CD14-positive monocyte (primary cell): ENCODE results near the gene SYT2. TPM values are rescaled to one million over a fixed set of nuclear protein-coding genes. Genes with fewer than 3 reads are reported as not detected.
"Not testable (repeated sequence)": the region's sequence is repeated elsewhere in the genome, so short reads cannot be mapped to it uniquely, and the experiment has no call there.

Experiments used
- DNase-seq, 3 donors: peaks; one replicate each; pipeline ENCODE4 v3.0.0-alpha.2; 2011 to 2022
- H2AFZ ChIP-seq: 2 replicates; pipeline ENCODE4 v1.6.0; 2012; ENCODE audit warnings: mild to moderate bottlenecking, low read depth, low read length, inconsistent platforms; ENCODE audit not compliant: insufficient read depth, poor library complexity, severe bottlenecking
- H3K27ac ChIP-seq, 2 donors: 1 replicate in 1 of 2; 2 replicates in 1 of 2; pipeline ENCODE4 v1.5.1; 2012 to 2013; ENCODE audit warnings: low read length in 2 of 2, control low read depth in 1 of 2, inconsistent platforms in 1 of 2, low read depth in 1 of 2, mild to moderate bottlenecking in 1 of 2
- H3K27me3 ChIP-seq, 2 donors: one replicate each; pipeline versions ENCODE4 v1.6.0 to v1.6.1; 2011 to 2013; ENCODE audit warnings: low read length in 2 of 2; ENCODE audit not compliant: control insufficient read depth in 2 of 2, insufficient read depth in 2 of 2
- H3K36me3 ChIP-seq, 2 donors: replicated peaks in 1 of 2; 1 replicate in 1 of 2; 2 replicates in 1 of 2; pipeline versions ENCODE4 v1.5.1 to v1.6.1; 2012 to 2013; ENCODE audit warnings: low read length in 2 of 2, control low read depth in 1 of 2, inconsistent platforms in 1 of 2, mild to moderate bottlenecking in 1 of 2; ENCODE audit not compliant: insufficient read depth in 2 of 2, control insufficient read depth in 1 of 2
- H3K4me1 ChIP-seq, 2 donors: 1 replicate in 1 of 2; 2 replicates in 1 of 2; pipeline versions ENCODE4 v1.5.1 to v1.6.1; 2012 to 2013; ENCODE audit warnings: low read length in 2 of 2, control low read depth in 1 of 2, inconsistent platforms in 1 of 2, mild to moderate bottlenecking in 1 of 2, moderate library complexity in 1 of 2; ENCODE audit not compliant: insufficient read depth in 2 of 2, control insufficient read depth in 1 of 2
- H3K4me2 ChIP-seq: replicated peaks from 2 replicates; pipeline ENCODE3; 2012; ENCODE audit warnings: low read length, moderate library complexity, mild to moderate bottlenecking; ENCODE audit not compliant: poor library complexity, severe bottlenecking; ENCODE audit errors: extremely low read depth
- H3K4me3 ChIP-seq, 3 experiments: fragments of 200-600 bp in 1 of 3; sonication (generic) in 1 of 3; replicated peaks in 1 of 3; 1 replicate in 2 of 3; 2 replicates in 1 of 3; pipeline ENCODE4 v1.5.1; 2011 to 2013; ENCODE audit warnings: low read length in 3 of 3, mild to moderate bottlenecking in 3 of 3, control low read depth in 2 of 3, low read depth in 2 of 3, inconsistent platforms in 1 of 3, moderate library complexity in 1 of 3
- H3K79me2 ChIP-seq: 2 replicates; pipeline ENCODE4 v1.6.0; 2012; ENCODE audit warnings: mild to moderate bottlenecking, control low read depth, inconsistent platforms, low read length, moderate library complexity; ENCODE audit not compliant: insufficient read depth
- H3K9ac ChIP-seq: 2 replicates; pipeline ENCODE4 v1.6.0; 2017; ENCODE audit warnings: low read length, mild to moderate bottlenecking; ENCODE audit not compliant: insufficient read depth, poor library complexity, severe bottlenecking
- H3K9me3 ChIP-seq, 2 donors: replicated peaks in 1 of 2; 1 replicate in 1 of 2; 2 replicates in 1 of 2; pipeline versions ENCODE4 v1.5.1 to v1.6.1; 2012 to 2013; ENCODE audit warnings: low read length in 2 of 2, control low read depth in 1 of 2; ENCODE audit not compliant: control insufficient read depth in 1 of 2, insufficient read depth in 1 of 2
- H4K20me1 ChIP-seq: 2 replicates; pipeline ENCODE4 v1.6.0; 2012; ENCODE audit warnings: mild to moderate bottlenecking, low read length, control low read depth, moderate library complexity; ENCODE audit not compliant: insufficient read depth
- H3K27ac Mint-ChIP-seq, 7 donors: one replicate each; pipeline ENCODE4 v1.8.0; 2020; ENCODE audit warnings: mild to moderate bottlenecking in 7 of 7, mixed read lengths in 7 of 7, moderate library complexity in 6 of 7, inconsistent platforms in 2 of 7
- H3K27me3 Mint-ChIP-seq, 3 donors: one replicate each; pipeline ENCODE4 v1.8.0; 2021 to 2022; ENCODE audit warnings: low read depth in 3 of 3, mild to moderate bottlenecking in 3 of 3, mixed read lengths in 3 of 3, moderate library complexity in 3 of 3, inconsistent platforms in 1 of 3
- H3K36me3 Mint-ChIP-seq, 2 donors: one replicate each; pipeline ENCODE4 v1.8.0; 2020; ENCODE audit warnings: mixed read lengths in 2 of 2, inconsistent platforms in 1 of 2, mild to moderate bottlenecking in 1 of 2
- H3K4me1 Mint-ChIP-seq: one replicate; pipeline ENCODE4 v1.8.0; 2020; ENCODE audit warnings: mild to moderate bottlenecking, mixed read lengths
- H3K4me3 Mint-ChIP-seq, 2 donors: one replicate each; pipeline ENCODE4 v1.8.0; 2020; ENCODE audit warnings: mild to moderate bottlenecking in 2 of 2, mixed read lengths in 2 of 2, moderate library complexity in 1 of 2
- H3K9me3 Mint-ChIP-seq, 7 donors: one replicate each; pipeline ENCODE4 v1.8.0; 2020 to 2022; ENCODE audit warnings: mixed read lengths in 7 of 7, mild to moderate bottlenecking in 6 of 7, moderate library complexity in 6 of 7, inconsistent platforms in 2 of 7
- WGBS: methylation state at CpG from one replicate; pipeline ENCODE4 v1.1.5; 2013; ENCODE audit warnings: missing lambda C conversion rate; ENCODE audit not compliant: insufficient coverage; 5-methylcytosine and 5-hydroxymethylcytosine counted together
- intact Hi-C, 2 donors: fragments of 100-400 bp; cut with micrococcal nuclease; formaldehyde crosslinking; loops; one replicate each; pipeline versions ENCODE4 v1.15.0 to v1.15.1; 2023
- polyA plus RNA-seq, 3 donors: library from polyadenylated mRNA; depleted of rRNA in 1 of 3; unstranded in 2 of 3; stranded (reverse) in 1 of 3; fragments of 300-500 nt in 2 of 3; fragments of >200 nt in 1 of 3; fragmentation: Illumina TruSeq in 2 of 3; gene quantifications; 1 replicate in 2 of 3; 2 replicates in 1 of 3; pipeline ENCODE4 v1.2.3, GENCODE V29; 2012 to 2021
- TF ChIP-seq, protein P1 (sequence below): fragments of 200-600 bp; IDR thresholded peaks from one replicate; pipeline ENCODE4 v1.8.0; 2022; ENCODE audit warnings: antibody characterized with exemption, mild to moderate bottlenecking

Gene SYT2
- polyA plus RNA-seq, 3 donors, result not detected

DNA sequence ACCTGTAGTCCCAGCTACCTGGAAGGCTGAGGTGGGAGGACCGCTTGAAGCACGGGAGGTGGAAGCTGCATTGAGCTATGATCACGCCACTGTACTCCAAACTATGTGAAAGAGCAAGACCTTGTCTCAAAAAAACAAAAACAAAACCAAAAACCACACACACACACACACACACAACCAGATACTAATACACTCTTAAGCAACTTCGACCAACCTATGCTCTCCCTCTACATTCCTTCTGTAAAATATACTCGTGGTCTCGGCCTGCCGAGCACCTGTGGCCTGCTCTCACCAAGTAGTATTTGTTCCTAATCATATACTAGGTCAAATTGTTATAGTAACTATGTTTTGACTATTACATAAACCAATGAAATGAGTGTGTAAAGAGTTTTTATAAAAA lies 13.5 kb upstream of the SYT2 start:
- intact Hi-C loops, result no loop called here
- H3K27me3 ChIP-seq, result peaks cover 5 to 9% of the 10 kb centered on the region in 2 donors
- no peak overlapping the region for H3K27ac Mint-ChIP-seq

DNA sequence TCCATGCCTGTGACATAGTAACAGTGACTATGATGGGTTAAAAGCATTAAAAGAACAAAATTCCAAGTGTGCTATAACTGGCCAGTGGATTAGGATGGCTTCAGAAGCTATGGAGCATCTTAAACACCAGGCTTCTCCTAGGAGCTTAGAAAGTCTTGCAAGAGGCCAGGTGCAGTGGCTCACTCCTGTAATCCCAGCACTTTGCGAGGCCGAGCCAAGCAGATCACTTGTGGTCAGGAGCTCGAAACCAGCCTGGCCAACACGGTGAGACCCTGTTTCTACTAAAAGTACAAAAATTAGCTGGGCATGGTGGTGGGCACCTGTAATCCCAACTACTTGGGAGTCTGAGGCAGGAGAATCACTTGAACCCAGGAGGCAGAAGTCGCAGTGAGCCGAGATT lies 12.8 kb upstream of the SYT2 start:
- H3K4me2 ChIP-seq, H3K9me3 Mint-ChIP-seq, H2AFZ ChIP-seq, H3K9ac ChIP-seq, H3K4me3 ChIP-seq, H3K27ac Mint-ChIP-seq, H3K4me3 Mint-ChIP-seq, H3K4me1 Mint-ChIP-seq, H3K4me1 ChIP-seq, intact Hi-C loops, H3K27ac ChIP-seq, H3K79me2 ChIP-seq, H4K20me1 ChIP-seq, H3K9me3 ChIP-seq, DNase-seq: not testable (repeated sequence)
- Mint-ChIP-seq H3K27me3 (peaks cover 16 to 33% (median 17%) of the 10 kb centered on the region in 3 donors), H3K36me3 (peaks cover 19 to 22% of the 10 kb centered on the region in 2 donors)
- 82% methylated on average over 5 of the region's 6 CpGs for WGBS
- peaks cover 11 to 15% of the 10 kb centered on the region in 2 donors for H3K27me3 ChIP-seq
- H3K36me3 ChIP-seq, result peaks cover 5 to 17% of the 10 kb centered on the region in 2 donors

More for the DNA sequence above, 13.5 kb upstream of the SYT2 start:
- H2AFZ ChIP-seq, result no peak overlapping the region
- DNase-seq, result no peak
- TF ChIP-seq, protein P1, sequence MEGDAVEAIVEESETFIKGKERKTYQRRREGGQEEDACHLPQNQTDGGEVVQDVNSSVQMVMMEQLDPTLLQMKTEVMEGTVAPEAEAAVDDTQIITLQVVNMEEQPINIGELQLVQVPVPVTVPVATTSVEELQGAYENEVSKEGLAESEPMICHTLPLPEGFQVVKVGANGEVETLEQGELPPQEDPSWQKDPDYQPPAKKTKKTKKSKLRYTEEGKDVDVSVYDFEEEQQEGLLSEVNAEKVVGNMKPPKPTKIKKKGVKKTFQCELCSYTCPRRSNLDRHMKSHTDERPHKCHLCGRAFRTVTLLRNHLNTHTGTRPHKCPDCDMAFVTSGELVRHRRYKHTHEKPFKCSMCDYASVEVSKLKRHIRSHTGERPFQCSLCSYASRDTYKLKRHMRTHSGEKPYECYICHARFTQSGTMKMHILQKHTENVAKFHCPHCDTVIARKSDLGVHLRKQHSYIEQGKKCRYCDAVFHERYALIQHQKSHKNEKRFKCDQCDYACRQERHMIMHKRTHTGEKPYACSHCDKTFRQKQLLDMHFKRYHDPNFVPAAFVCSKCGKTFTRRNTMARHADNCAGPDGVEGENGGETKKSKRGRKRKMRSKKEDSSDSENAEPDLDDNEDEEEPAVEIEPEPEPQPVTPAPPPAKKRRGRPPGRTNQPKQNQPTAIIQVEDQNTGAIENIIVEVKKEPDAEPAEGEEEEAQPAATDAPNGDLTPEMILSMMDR, result no peak
- no peak overlapping the region for H3K4me3 ChIP-seq
- H3K9me3 ChIP-seq, result no peaks in the 10 kb centered on the region
- no peak overlapping the region for H3K27ac ChIP-seq
- no peaks in the 10 kb centered on the region for H3K79me2 ChIP-seq
- no peaks in the 10 kb centered on the region for H4K20me1 ChIP-seq
- Mint-ChIP-seq H3K36me3 (peaks cover 26 to 29% of the 10 kb centered on the region in 2 donors), H3K27me3 (peaks cover 9 to 26% (median 11%) of the 10 kb centered on the region in 3 donors), H3K4me3 (no peak overlapping the region), H3K4me1 (peaks cover 2% of the 10 kb centered on the region), H3K9me3 (no peaks in the 10 kb centered on the region)
- H3K4me1 ChIP-seq, result no peaks in the 10 kb centered on the region
- H3K4me2 ChIP-seq, result no peak overlapping the region
- no CpG with 5 or more reads among the region's 7 CpGs for WGBS
- H3K9ac ChIP-seq, result no peak overlapping the region
- peaks cover 12 to 24% of the 10 kb centered on the region in 2 donors for H3K36me3 ChIP-seq
